GM19372 (cell line): Measurements from ENCODE around the gene RGS10.
"Not testable (repeated sequence)": the region's sequence is repeated elsewhere in the genome, so short reads cannot be mapped to it uniquely, and the experiment has no call there.

Experiments used
- ATAC-seq: cut with Tn5 transposase; IDR thresholded peaks from one replicate; pipeline ENCODE4 v1.9.1; 2021; ENCODE audit warnings: mild to moderate bottlenecking, low read depth, moderate library complexity; ENCODE audit not compliant: unreplicated experiment

The RGS10 gene

DNA sequence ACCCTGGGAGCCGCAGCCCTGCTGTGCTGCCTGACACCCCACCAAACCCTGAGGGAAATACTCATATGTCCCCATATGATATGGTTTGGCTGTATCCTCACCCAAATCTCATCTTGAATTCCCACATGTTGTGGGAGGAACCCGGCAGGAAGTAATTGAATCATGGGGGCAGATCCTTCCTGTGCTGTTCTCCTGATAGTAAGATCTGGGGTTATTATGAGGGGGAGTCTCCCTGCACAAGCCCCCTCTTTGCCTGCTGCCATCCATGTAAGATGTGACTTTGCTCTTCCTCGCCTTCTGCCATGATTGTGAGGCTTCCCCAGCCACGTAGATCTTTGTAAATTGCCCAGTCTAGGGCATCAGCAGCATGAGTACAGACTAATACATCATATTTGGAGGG is 68.7 kb downstream of the RGS10 start:
- no peak for ATAC-seq

DNA sequence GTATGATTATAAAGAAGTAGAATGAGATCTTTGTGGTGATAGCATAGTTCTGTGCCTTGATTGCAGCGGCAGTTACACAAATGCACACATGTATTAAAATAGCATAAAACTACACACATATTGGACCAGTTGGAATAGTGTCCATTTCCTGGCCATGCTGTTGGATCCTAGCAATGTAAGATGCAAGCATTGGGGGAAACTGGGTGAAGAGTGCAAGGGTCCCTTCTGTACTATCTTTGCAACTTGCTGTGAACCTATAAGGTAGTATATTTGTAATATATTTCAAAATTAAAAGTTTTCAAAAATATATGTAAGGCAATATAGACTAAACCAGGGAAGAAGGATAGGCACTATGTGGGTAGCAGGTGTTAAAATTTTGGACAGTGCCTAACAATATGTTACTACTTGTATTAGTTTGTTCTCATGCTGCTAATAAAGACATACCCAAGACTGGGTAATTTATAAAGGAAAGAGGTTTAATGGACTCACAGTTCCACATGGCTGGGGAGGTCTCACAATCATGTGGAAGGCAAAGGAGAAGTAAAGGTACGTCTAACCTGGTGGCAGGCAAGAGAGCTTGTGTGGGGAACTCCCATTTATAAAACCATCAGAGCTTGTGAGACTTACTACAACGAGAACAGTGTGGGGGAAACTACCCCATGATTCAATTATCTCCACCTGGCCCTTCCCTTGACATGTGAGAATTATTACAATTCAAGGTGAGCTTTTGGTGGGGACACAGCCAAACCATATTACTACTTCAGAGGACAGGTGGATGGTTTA is 71.4 kb downstream of the RGS10 start:
- no peak for ATAC-seq

DNA sequence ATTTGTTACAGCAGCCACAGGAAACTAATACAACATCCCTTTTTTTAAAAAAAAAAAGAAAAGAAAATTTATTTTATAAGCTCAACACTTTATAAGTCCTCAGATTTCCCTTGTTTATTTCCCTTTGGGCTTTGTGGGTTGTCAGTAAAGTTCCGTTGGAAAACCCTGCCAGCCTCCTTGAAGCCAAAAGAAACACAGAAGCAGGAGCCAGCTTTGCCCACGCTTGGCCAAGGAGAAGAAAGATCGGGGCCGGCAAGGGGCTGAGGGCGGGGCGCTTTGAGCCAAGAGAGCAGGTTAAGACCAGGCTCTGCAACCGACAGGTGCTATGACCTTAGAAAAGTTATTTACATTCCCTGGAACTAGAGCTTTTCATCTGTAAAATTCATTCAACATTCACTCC is 72.7 kb downstream of the RGS10 start:
- ATAC-seq: no peak

DNA sequence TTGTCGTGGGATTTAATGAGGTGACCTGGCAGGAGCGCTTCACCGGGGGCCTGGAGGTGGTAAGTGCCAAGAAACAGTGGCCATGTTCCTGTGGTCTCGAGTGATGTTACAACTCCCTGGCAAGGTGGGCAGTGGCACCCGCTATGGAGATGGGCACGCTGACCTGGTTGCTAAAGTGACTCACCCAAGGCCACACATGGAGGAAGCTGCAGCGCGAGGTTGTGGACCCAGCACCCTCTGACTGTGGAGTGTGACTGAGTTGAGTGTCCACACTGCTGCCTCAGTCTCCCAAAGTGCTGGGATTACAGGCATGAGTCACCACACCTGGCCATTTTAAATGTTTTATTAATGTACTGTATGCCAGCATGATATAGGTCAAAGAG is 73.2 kb downstream of the RGS10 start:
- no peak for ATAC-seq

DNA sequence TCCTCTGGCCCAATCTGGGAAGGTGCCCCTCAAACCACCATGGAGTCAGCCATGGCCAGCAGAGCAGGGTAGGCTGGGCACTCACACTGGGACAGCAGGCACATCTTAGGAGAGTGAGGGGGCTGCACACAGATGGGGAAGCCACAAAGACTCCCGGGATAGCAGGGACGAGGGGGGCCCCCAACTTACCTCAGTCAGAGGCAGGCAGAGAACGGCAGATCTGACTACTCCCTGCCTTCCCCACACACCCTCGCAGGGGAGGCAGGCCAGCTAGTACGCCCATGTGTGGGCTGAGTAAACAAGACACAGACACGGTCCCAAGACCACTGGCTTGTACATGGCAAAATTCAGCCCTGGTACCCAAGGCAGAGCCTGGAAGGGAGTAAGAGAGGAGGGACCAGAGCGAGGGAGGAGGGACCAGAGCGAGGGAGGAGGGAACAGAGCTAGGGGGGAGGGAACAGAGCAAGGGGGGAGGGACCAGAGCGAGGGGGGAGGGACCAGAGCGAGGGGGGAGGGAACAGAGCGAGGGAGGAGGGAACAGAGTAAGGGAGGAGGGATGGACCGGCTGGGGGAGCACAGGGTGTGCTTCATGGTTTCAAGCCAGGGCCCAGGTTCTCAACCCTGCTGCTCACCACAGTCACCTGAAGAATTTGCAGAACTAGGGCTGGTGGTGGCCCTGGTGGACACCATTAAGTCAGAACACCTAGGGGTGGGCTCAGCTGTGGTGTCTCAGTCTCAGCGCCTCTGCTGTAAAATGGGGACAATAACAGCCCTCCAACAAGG is 73.8 kb downstream of the RGS10 start:
- ATAC-seq: no peak

DNA sequence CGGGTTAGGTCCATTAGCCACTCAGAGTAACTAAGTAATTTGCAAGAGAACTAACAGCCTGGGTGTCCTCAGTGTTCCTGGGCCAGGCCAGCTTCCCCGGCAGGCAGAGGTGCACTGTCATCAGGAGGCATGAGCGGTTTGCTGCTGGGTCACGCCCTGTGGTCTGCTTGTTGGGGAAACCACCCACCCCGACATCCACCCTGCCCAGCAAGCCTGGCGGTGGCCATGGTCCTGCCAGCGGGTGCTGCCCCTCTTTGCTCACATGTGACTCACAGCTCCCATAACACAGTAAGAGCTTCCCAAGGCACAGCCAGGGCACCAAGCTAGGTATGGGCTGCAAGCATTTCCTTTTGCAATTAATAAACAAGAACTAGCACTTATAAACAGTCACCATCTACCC is 75.9 kb downstream of the RGS10 start:
- no peak for ATAC-seq

DNA sequence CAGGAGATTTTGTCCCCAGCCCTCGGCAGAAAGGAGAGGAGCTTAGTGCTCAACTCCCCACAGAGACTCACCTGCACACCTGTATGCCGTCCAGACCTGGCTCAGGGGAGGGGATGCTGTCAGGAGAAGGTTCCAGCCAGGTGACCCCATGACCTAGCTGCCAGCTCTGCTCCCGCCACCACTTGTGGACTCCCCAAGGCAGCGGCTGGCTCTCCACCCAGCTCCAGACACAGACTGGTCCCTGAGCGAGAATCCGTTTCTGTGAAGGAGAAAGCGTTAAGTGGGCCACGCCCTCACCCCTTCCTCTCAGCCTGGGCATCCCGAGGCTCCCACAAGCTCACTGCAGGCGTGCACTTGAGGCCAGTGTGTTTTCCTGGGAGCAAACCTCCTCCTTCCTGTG is 76.4 kb downstream of the RGS10 start:
- no peak for ATAC-seq

DNA sequence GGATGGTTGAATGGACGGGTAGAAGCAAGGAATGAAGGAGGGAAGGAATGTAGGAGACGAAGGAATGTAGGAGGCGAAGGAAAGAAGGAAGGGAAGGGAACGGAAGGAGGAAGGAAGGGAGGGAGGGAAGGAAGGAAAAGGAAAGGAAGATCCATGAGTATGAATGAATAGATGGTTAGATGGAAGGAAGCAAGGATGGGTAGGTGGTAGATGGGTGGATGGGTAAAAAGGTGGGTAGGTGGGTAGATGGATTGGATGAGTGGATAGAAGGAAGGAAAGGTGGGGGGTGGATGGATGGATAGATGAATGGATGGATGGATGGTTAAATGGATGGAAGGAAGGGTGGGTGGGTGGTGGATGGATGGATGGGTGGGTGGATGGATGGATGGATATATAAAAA is 77.4 kb downstream of the RGS10 start:
- ATAC-seq: no peak

DNA sequence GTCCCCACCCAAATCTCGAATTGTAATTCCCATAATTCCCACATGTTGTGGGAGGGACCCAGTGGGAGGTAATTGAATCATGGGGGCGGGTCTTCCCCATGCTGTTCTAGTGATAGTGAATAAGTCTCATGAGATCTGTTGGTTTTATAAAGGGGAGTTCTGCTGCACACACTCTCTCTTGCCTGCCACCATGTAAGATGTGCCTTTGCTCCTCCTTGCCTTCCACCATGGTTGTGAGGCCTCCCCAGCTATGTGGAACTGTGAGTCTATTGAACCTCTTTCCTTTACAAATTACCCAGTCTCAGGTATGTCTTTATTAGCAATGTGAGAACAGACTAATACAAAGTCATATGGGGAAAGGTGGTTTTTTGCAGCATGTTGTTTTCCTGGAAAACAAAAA is 79.3 kb downstream of the RGS10 start:
- not testable (repeated sequence) for ATAC-seq

DNA sequence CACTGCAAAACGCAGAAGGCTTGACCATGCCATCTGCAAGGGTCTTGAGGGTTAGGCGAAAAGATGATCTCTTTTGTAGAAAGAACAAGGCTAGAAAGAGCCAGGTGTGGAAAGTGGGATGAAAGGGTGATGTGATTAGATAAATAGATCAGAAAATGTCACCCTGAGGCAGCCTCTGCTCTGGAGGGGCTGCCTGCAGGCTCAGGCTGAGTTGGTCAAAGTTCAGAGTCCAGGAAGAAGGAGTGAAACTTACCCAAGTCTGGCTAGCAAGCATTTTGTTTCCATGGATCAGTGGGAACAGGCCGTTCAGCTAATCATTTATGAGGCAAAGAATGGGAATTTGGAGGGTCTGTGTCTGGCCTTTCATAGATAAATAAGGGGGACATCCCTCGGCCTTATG is 79.7 kb downstream of the RGS10 start:
- ATAC-seq: no peak

DNA sequence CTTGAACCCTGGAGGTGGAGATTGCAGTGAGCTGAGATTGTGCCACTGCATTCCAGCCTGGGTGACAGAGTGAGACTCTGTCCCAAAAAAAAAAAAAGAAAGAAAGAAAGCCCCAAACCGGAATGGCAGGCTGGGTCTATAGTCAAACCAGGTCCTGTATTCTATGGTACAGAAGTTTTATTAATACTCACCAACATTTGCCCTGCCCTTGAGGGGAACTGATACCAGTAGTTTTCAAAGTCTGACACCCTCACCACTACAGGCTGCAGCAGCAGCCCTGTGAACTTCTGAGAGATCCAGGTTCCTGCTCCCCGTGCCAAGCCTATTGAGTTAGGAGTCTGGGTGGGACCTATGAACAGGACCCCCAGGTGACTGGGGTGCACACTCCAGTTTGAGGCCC is 80.6 kb downstream of the RGS10 start:
- ATAC-seq: peak; percentile 68

DNA sequence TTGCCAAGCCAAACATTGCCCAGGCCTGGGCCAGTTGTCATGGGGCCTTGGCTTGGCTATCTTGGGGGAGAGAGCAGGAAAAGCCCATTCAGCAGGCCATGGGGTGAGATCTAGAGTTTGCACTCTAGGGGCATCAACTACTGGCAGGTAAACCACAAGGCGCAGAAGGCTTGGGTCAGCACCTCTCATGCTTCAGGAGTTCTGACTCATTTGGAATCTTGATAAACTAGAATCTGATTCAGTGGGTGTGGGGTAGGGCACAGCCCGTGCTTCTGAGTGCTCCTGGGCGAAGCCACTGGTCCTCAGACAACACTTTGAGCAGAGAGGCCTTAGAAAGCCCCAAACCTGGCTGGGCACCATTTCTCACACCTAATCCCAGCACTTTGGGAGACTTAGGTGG is 81.1 kb downstream of the RGS10 start:
- no peak for ATAC-seq

DNA sequence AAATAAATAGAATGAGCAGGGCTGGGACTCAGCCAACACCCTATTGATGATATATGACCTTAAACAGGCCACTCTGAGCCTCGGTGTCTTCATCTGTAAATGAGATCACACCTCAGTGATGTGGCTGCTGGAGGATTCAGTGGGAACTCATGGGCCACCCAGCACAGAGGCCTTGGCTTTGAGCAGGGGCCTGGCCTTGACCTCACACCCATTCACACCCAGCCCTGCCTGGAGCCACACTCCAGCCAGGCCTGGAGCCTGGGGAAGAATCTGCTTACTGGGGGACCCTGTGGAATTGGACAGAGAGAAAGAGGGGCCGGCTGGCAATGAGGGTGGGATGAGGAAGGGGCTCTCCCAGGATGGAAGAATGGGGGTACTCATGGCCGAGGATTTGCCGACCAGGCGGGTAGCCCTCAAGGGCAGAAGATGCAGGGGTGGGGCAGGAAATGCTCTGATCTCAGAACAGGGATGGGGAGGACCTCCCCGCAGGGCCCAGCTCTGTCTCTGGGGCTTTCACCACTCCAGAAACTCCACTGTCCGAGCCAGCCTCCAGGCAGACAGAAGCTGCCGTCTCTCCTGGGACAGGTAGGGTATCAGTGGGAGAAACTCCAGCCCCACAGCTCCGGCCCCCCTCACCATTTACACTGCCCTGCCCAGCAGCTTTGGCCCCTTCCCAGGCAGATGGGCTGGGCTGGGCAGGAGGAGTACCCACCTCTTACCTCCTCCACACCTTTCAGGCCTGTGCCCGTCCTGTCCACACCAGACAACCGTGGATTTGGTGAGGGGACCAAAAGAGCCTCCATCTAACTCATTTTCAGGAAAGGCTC is 81.9 kb downstream of the RGS10 start:
- ATAC-seq: no peak

DNA sequence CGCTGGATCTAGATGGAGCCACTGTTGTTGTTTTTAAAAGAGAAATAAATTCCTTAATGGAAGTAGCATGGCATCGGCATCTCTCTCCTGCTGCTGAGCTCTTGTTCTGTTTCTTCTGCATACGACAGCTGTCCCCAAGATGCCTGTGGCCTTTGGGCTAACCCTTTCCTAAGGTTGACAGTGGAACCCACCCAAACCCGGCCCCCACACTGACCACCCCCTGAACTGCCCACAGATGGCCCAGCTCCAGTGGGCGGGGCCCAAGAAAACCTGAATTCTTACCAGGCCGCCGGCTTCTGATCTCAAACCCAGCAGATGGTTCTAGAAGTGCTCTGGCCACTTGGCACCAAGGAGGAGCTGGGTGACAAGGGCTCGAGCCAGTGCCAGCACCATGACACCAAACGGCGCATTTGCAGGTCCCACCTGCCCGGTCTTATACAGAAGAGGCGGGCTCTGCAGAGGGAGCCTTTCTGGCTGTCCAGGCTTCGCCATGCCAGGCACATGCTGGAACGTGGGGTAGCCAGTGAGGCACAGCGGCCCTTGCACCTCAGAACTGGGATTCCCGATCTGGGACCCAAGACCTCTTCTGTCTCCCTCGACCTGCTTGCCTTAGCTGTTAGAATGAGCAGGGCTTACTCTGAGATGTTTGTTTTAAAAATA is 82.7 kb downstream of the RGS10 start:
- no peak for ATAC-seq

DNA sequence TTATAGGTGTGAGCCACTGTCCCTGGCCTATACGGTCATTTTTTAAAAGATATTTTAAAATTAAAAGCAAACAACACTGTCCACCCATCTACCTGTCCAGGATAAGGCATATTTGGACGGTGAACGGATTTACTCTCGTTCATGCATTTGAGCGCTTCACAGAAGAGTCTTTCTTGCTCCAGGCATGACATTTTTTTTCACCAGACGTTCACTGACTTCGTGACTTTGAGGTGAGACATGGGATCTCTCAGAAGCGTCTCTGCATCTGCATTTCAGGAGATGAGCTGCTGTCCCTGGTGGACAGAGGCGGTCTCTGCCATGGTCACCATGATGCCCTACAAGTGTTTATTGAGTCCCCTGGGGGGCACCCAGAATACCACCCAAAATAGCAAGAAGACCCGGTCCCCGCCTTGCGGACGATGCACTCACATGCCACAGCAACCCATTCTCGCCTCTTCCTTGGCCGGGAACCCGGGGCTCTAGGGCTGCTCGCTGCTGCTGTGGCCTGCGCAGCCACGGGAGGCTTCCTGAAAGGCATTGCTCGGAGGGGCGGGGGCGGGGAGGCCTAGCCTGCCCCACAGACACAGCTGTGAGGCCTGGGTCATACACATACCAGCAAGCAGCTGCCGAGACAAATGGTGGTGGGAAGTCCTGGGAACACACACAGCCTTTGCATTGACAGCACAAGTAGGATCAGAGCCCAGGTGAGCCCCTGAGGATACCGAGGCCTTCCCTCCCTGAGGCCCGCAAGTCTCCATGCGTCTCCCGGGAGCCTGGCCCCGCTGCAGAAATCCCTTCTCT is 84.4 kb downstream of the RGS10 start:
- ATAC-seq: no peak

DNA sequence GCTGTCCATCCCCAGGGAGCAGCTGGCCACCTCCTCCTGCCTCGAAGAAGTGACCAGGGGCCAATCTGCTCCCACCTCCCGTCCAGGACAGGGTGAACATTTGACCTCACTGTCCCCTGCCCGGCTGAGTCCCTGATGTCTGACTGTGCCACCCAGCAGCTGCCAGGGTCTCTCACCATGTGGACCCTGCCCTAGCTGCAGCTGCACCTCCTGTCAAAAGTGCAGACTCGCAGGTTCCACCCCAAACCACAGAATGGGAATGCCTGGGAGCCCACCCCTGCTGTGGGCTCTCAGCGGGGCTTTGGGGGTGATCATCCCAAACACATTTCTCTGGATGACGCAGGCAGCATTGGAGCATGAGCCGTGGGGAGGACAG is 86.1 kb downstream of the RGS10 start:
- no peak for ATAC-seq

DNA sequence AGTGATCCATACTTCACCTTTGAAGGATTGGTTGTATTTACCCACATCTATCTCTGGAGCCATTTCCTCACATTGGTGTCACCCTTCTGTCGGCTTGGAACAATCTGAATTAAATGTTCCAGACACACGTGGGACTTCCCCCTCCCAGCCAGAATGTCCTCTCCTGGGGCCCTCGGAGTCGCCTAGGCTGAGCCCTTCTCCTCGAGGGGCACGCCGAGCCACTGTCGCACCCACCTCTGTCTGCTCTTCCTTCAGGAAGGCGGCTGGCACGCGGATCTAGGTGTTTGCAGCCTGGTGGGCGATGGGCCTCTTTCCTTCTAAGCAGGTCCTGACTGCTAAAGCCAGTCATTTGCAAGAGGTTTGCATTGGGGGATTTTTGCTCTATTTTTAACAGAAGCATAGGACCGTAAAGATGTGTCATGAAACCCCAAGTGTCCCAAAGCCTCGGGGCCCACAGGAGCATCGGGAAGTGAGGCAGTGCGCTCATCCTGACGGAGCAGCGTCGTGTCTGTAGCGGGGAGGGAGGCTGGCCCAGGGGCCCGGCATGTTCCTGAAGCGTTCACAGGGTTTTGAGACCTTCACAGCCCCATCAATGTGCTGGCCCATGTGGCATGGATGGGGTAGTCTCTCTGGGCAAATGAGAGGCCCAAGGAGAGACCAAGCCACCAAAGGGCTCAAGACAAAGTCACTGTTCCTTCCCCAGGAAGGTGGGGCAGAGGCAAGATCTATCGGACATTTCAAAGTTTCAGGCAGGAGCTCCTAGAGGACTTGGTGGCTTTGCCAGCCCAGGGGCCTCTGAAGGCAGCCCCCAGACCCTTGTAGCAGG is 86.7 kb downstream of the RGS10 start:
- no peak for ATAC-seq

DNA sequence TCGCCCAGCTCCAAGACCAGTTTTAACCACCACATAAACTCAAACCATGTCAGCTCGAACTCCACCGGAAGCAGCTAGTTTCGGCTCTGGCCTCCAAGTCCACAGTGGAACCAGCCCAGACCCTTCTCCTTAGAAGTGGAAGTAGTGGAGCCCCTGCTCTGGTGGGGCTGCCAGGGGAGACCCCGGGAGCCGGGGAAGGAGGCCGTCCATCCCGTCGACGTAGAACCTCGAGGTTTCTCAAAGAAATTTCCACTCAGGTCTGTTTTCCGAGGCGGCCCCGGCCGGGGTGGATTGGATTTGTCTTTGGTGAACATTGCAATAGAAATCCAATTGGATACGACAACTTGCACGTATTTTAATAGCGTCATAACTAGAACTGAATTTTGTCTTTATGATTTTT is 87.5 kb downstream of the RGS10 start:
- ATAC-seq: no peak

DNA sequence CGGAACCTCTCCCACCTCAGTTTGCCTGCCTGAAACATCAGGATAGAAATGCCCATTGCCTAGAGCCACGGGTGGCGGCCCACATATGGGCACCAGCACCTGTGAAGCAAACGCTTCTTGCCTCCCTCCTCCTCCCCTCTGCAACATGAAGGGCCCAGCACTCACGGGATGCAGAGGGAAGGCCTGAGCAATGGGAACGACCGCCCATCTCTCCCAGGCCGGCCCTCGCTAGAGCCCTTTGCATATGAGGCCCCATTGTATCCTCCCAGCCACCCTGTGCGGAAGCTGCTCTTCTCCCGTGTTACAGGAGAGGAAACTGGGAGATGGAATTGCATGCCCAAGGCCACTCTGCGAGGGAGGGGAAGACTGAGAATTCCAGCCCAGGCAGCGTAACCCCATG is 88.2 kb downstream of the RGS10 start:
- ATAC-seq: no peak
